SU-DHL-6 (cell line): ENCODE results near the gene TNS3.

Experiments
- H2AFZ ChIP-seq: fragments of 200-600 bp; sonication (generic); 2 replicates; pipeline ENCODE4 v1.6.1; 2014; ENCODE audit warnings: low read depth, mild to moderate bottlenecking, moderate library complexity, mixed read lengths, antibody characterized with exemption, low read length; ENCODE audit not compliant: severe bottlenecking
- H3F3A ChIP-seq: fragments of 200-600 bp; shearing (Covaris generic); 2 replicates; pipeline ENCODE4 v1.6.0; 2016; ENCODE audit warnings: antibody characterized with exemption, mild to moderate bottlenecking; ENCODE audit not compliant: insufficient read depth
- H3K27ac ChIP-seq: fragments of 200-600 bp; sonication (generic); 2 replicates; pipeline ENCODE4 v1.5.1; 2016; ENCODE audit warnings: low read depth, mild to moderate bottlenecking, low read length, moderate library complexity, mixed read lengths
- H3K27me3 ChIP-seq: fragments of 200-600 bp; sonication (generic), shearing (Covaris generic); 2 replicates; pipeline ENCODE4 v1.6.0; 2014; ENCODE audit warnings: mild to moderate bottlenecking, low read length
- H3K36me3 ChIP-seq: fragments of 200-600 bp; sonication (generic); 2 replicates; pipeline ENCODE4 v1.6.1; 2014; ENCODE audit warnings: mild to moderate bottlenecking, low read length, mixed read lengths
- H3K4me2 ChIP-seq: fragments of 300-600, 200-600 bp; shearing (Covaris generic), sonication (generic); 2 replicates; pipeline ENCODE4 v1.6.0; 2014; ENCODE audit warnings: low read length, low read depth, mild to moderate bottlenecking; ENCODE audit not compliant: poor library complexity, severe bottlenecking
- H3K4me3 ChIP-seq: fragments of 200-600 bp; sonication (generic); 2 replicates; pipeline ENCODE4 v1.5.1; 2014; ENCODE audit warnings: antibody characterized with exemption, low read length, mild to moderate bottlenecking, mixed read lengths; ENCODE audit not compliant: insufficient read depth, poor library complexity, severe bottlenecking
- H3K79me2 ChIP-seq: fragments of 200-600 bp; sonication (generic); 2 replicates; pipeline ENCODE4 v1.6.1; 2014; ENCODE audit warnings: mild to moderate bottlenecking, low read length, moderate library complexity; ENCODE audit not compliant: insufficient read depth
- H3K9ac ChIP-seq: fragments of 200-600 bp; sonication (generic); 2 replicates; pipeline ENCODE4 v1.7.0; 2014; ENCODE audit warnings: mild to moderate bottlenecking, low read length
- H3K9me2 ChIP-seq: fragments of 200-600 bp; sonication (generic); replicated peaks from 2 replicates; pipeline ENCODE4 v1.6.1; 2014; ENCODE audit warnings: low read length; ENCODE audit not compliant: insufficient read depth
- H3K9me3 ChIP-seq: fragments of 200-600 bp; sonication (generic); 2 replicates; pipeline ENCODE4 v1.6.1; 2014; ENCODE audit warnings: low read length, mixed read lengths; ENCODE audit not compliant: insufficient read depth
- H4K20me1 ChIP-seq: fragments of 200-600 bp; sonication (generic); 2 replicates; pipeline ENCODE4 v1.6.1; 2014; ENCODE audit warnings: low read depth, mild to moderate bottlenecking, antibody characterized with exemption, low read length, moderate library complexity, mixed read lengths
- EZH2phosphoT487 ChIP-seq: fragments of 200-600 bp; sonication (generic), shearing (Covaris generic); conservative IDR thresholded peaks from 2 replicates; pipeline ENCODE4 v1.6.1; 2018; ENCODE audit warnings: mild to moderate bottlenecking, antibody characterized with exemption, low read length, moderate library complexity, mixed read lengths
- TF ChIP-seq, protein P1 (sequence below): fragments of 200-600 bp; sonication (generic); IDR thresholded peaks from one replicate; pipeline ENCODE4 v1.5.1; 2017; ENCODE audit warnings: antibody characterized with exemption, mild to moderate bottlenecking, low read length, moderate library complexity; ENCODE audit not compliant: insufficient read depth, poor library complexity, severe bottlenecking

The TNS3 gene

DNA sequence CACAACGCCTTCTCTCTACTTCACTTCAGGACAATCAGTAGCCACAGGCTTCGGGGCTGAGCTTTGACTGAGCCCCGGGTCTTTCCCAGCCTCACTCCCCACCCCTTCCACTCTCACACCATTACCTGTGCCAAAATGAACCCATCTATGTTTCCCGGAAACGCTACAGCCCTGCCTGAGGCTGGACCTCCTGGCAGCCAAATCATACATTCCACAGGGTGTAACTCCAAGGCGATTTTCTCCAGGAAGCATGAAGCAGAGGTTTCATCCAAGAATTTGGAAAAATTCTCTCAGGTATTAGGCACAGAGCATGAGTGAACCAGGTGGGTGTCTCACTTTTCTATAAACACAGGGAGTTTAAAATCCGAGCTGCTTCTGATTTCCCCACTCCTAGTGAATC, 286.3 kb downstream of the TNS3 start:
- no peak overlapping the region for H2AFZ ChIP-seq
- no peak overlapping the region for H3K4me2 ChIP-seq
- no peak overlapping the region for H3K27ac ChIP-seq
- H4K20me1 ChIP-seq: no peaks in the 10 kb centered on the region
- no peak overlapping the region for H3K4me3 ChIP-seq
- TF ChIP-seq, protein P1, sequence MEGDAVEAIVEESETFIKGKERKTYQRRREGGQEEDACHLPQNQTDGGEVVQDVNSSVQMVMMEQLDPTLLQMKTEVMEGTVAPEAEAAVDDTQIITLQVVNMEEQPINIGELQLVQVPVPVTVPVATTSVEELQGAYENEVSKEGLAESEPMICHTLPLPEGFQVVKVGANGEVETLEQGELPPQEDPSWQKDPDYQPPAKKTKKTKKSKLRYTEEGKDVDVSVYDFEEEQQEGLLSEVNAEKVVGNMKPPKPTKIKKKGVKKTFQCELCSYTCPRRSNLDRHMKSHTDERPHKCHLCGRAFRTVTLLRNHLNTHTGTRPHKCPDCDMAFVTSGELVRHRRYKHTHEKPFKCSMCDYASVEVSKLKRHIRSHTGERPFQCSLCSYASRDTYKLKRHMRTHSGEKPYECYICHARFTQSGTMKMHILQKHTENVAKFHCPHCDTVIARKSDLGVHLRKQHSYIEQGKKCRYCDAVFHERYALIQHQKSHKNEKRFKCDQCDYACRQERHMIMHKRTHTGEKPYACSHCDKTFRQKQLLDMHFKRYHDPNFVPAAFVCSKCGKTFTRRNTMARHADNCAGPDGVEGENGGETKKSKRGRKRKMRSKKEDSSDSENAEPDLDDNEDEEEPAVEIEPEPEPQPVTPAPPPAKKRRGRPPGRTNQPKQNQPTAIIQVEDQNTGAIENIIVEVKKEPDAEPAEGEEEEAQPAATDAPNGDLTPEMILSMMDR: no peak
- no peak for TF ChIP-seq EZH2phosphoT487
- no peaks in the 10 kb centered on the region for H3K9me3 ChIP-seq
- no peaks in the 10 kb centered on the region for H3K36me3 ChIP-seq
- H3K9me2 ChIP-seq: no peaks in the 10 kb centered on the region
- H3K27me3 ChIP-seq: no peaks in the 10 kb centered on the region
- no peak overlapping the region for H3K9ac ChIP-seq
- H3F3A ChIP-seq: no peaks in the 10 kb centered on the region
- no peaks in the 10 kb centered on the region for H3K79me2 ChIP-seq

DNA sequence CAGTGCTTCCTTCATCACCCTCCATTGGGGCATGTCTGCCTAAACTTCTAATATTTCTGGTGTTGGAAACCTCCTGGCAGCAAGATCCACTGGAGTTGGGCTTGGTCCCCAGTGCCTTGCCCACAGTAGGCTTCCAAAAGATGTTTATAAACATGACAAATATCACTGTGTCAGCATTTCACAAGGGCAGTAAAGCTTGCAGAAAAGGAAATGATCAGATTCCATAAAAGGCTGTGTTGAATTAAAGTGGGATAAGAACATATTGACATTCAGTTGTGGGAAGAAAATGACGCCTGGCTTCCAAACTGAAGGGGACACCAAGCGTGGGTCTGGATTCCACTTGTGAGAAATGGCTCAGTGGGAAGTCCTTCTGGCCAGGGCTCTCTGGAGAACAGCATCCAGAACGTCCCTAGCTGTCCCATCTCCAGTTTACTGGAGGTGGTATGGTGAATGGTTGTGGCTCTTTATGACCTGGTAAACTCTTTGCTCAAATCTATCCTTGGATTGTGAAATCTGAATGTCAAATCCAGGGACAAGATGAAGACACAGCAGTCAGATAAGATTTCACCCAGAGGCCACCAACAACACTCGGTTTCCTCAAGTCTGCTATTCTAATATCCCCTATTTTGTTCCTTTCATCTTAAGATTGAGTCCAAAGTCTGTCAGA, 287.2 kb downstream of the TNS3 start:
- TF ChIP-seq EZH2phosphoT487: no peak
- TF ChIP-seq, protein P1: no peak
- Histone ChIP-seq H3K9me2 (no peaks in the 10 kb centered on the region), H3F3A (no peaks in the 10 kb centered on the region), H3K9me3 (no peaks in the 10 kb centered on the region), H3K4me3 (no peak overlapping the region), H3K27ac (no peak overlapping the region), H3K27me3 (no peaks in the 10 kb centered on the region), H4K20me1 (no peaks in the 10 kb centered on the region), H3K9ac (no peak overlapping the region), H3K79me2 (no peaks in the 10 kb centered on the region), H2AFZ (no peak overlapping the region), H3K4me2 (no peak overlapping the region), H3K36me3 (0 out of 2 replicates have a peak, but pooled peaks cover 1% of the 10 kb centered on the region)

DNA sequence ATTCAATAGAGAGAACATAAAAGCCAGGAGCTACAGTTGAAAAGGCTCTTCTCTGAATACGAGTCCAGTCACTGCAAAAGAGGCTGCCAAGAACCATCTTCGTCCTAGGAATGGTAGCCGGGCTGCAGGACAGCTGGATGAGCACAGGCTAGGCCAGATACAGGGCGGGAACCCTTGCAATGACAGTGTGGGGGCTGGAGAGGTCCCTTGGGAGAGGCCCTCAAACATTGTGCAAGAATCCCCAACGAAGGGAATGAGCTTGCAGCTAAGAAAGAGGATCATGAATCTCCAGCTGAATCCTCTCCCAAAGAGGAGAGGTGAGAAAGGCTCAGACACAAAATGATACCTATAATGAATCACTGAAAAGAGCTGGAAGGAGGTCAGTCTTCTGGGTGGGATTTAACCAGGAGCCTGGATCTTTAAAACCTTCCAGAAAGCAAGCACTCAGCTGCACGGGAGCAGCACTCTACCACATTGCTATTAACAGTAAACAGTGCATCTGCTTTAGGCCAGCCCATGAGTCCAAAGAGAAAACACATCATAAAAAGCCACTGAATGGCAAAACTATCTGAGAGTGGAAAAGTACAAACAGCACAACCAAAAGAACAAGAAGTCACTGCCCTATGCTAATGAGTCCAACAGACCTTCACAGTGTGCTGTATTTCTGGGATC, 287.9 kb downstream of the TNS3 start:
- Histone ChIP-seq H3K79me2 (no peaks in the 10 kb centered on the region), H3K27ac (no peak overlapping the region), H3F3A (no peaks in the 10 kb centered on the region), H3K36me3 (0 out of 2 replicates have a peak, but pooled peaks cover 5% of the 10 kb centered on the region), H4K20me1 (no peaks in the 10 kb centered on the region), H3K9me3 (no peaks in the 10 kb centered on the region), H3K27me3 (no peaks in the 10 kb centered on the region), H3K4me3 (no peak overlapping the region), H3K9me2 (no peaks in the 10 kb centered on the region), H3K4me2 (no peak overlapping the region), H3K9ac (no peak overlapping the region), H2AFZ (no peak overlapping the region)
- TF ChIP-seq, protein P1: no peak
- no peak for TF ChIP-seq EZH2phosphoT487
